GM10847 (cell line): ENCODE measurements around the gene OLFM1.

Experiments used
- POLR2A ChIP-seq: IDR thresholded peaks from 2 replicates; pipeline ENCODE4 v1.6.1; 2011; ENCODE audit not compliant: insufficient read length; ENCODE audit errors: extremely low read depth

The OLFM1 gene

DNA sequence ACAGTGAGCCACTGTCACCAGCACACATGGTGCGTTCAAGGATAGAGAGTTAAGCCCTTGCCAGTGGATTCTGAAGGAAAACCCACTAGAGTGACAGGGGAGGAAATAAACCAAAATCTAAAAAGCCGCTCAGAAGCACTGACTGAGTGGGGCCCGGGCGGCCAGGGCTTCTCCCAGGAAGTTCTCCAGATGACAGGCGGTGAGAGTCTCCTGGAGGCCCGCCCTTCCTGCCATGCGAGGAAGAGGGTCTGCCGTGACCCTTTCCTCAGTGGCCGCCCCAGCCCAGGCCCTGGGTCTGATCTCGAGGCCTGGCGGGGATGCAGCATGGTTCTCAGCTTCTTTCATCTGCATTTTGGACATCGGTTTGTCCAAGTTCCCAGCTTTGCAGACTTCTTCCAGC is 14.9 kb downstream of the OLFM1 start:
- no peak for TF ChIP-seq POLR2A

DNA sequence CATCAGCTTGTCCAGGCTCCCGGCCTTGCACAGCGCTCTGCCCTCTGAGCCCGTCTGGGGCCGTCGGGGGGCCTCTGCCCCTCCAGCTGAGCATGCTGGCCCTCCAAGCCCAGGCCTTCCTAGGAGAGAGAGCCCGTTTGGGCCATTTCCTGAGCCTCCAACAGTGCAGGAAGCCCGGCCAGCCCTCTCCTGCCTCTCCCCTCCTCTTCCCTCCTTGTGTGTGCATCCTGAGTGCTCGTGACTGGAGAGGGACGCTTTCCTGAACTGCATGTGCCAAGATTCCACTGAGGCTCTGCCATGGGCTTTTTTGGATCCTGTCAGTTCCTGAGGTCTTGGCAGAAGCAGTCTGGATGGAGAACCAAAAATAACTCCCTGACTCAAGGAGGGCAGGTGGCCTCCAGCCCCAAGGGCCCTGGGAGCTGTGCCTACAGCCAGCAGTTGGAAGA is 15.6 kb downstream of the OLFM1 start:
- no peak for TF ChIP-seq POLR2A

DNA sequence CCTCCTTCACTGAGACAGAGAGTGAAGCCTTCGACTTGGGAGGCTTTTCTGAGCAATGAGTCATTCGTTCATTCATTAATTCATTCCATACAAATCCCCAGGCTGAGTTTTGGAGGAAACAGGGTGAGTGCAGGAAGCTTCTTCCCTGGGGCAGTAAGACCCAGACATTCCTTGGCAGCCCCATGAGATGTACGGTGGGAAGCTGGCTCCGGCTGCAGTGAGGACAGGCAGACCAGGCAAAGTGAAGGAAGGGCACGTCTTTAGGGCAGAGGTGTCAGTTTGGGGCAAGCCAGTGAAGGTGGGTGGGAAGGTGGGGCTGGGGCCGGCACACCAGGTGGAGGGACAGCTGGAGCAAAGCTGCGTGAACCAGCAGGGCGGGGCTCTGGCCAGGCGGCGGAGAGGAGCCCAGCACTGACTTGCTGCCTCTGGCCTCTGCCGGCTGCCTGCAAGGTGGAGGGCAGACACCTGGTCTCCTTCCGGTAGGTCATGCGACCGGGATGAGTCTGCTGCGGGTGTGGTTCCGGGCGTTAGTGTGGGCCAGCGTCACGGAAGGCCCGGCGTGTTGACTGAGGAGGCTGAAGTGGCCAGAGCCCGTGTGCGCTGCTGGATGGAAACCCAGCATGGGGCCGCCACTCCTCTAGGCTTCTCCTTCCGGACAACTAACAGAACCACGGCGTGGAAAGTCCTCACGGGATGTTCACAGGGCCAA is 16.6 kb downstream of the OLFM1 start:
- no peak for TF ChIP-seq POLR2A

DNA sequence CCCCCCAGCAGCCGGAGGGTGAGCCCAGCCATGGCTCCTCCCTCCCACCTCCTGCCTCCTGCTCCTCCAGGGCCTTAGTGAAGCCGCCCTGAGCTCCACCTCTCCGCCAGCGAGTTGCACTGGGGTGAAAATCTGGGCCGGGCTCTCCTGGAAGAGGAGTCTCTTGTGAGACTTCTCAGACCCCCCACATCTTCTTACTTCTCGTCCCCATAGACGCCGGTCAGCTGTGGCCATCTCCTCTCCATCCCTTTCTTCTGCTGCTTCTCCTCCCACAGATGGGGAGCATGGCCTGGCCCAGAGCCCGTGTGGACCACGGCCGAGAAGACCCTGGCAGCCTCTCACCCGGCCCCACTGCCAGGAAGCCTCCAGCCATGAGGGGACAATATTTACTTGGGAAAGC is 17.3 kb downstream of the OLFM1 start:
- no peak for TF ChIP-seq POLR2A

GRCh38 chr9:135105211-135105745 is 17.8 kb downstream of the OLFM1 start:
- no peak for TF ChIP-seq POLR2A

DNA sequence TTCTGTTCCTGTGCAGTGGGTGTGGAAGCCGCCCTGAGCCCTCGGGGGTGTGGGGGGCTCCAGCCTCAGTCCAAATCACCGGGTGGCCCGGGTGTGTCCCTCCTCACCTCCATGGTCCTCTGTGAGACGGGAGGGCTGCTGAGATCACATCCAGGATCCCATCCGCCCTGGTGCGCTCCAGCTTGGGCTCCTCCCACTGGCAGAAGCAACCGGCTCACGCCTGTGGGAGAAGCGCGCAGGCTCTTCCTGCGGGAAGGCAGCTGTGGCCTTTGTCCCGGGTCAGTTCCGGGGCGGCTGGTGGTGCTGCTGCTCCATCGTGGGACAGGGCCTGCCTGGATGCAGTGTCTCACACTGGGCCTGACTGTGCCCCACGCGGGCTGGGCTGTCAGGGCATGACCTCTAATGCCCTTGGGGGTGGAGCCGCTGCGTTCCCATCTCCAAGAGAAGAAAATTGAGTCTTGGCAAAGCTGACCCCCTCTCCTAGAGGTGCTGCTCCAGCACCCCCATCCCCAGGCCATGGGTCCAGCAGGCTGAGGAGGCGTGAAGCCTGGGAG is 18.5 kb downstream of the OLFM1 start:
- no peak for TF ChIP-seq POLR2A

DNA sequence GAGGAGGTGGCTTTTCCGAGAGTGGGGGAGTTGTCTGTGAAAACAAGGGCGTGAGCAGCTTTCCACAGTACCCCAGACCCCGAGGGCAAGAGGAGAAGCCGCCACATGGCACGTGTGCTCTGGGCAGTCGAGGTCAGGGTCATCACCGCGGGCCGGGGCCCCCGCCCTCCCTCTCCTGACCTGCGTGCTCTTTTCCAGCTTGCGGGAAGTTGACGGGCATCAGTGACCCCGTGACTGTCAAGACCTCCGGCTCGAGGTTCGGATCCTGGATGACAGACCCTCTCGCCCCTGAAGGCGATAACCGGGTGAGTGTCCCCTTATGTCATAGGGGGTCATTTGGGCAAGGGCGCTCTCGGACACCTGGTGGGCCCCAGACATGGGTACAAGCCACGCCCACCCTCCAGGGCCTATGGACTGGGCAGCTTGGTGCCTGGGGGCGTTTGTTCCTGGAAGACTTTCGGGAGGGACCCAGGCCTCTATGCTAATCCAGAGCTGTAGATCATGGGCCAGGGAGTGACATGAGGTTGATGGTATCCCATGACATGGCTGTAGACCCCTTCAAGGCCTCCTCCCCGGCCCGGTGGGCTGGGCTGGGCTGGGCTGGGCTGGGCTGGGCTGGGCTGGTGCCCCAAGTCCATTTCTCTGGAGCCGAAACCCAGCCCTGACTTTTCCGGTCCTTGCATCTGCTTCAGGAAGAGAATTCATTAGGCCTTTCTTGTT is 19.2 kb downstream of the OLFM1 start:
- TF ChIP-seq POLR2A, result no peak

GRCh38 chr9:135107581-135108235 is 20.2 kb downstream of the OLFM1 start:
- no peak for TF ChIP-seq POLR2A

DNA sequence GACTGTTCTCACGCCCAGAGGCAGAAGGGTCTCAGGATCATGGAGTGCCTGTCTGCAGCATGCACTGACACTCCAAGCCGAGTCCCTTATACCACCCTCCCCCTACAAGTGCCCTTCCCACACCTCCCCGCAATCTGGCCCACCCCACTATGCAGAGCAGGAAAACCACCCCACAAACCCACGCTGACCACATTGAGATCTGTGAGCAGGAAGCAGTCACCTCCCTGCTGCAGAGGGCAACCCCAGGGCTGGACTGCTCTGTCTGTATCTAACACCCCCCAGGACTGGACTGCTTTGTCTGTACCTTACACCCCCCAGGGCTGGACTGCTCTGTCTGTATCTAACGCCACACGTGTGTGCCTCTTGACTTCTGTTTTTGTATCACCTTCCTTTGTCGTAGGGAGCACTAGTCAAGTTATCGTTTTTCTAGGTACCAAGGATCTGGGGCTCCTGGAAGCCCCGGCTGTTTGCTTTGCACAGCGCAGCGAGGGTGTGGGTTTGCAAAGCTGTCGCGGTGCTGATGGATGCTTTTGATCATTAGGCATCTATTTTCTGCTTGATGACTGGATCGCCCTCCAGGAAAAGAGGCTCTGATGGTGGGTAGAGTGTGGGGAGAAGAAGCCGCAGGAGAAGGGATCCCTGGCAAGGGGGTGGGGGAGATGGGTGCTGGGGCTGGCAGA is 21.5 kb downstream of the OLFM1 start:
- no peak for TF ChIP-seq POLR2A

- TF ChIP-seq POLR2A, result no peak
Observed at GRCh38 chr9:135109650-135110049, 22.2 kb downstream of the OLFM1 start.

DNA sequence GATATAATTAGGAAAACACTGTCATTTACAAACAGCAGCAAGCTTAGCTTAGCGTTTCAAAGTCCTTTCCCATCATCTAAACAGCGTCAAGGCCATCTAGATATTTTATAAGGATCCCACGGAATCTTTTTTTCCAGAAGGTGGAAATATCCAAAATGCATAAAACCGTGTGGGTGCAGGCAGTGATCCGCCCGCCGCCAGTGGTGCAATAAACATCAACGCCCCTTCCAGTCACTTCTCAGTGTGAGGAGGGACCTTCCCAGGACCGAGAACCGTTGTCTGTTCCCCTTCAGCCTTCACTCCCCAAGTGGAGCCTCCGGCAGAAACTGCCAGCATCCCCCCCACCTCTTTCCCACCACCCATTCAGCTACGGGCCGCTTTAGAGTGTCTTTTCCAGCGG is 22.9 kb downstream of the OLFM1 start:
- no peak for TF ChIP-seq POLR2A

GRCh38 chr9:135116371-135116770 is 28.9 kb downstream of the OLFM1 start:
- TF ChIP-seq POLR2A, result no peak

- TF ChIP-seq POLR2A, result no peak
Observed at GRCh38 chr9:135116881-135117280, 29.4 kb downstream of the OLFM1 start.

- TF ChIP-seq POLR2A, result no peak
Observed at GRCh38 chr9:135117281-135117680, 29.8 kb downstream of the OLFM1 start.

DNA sequence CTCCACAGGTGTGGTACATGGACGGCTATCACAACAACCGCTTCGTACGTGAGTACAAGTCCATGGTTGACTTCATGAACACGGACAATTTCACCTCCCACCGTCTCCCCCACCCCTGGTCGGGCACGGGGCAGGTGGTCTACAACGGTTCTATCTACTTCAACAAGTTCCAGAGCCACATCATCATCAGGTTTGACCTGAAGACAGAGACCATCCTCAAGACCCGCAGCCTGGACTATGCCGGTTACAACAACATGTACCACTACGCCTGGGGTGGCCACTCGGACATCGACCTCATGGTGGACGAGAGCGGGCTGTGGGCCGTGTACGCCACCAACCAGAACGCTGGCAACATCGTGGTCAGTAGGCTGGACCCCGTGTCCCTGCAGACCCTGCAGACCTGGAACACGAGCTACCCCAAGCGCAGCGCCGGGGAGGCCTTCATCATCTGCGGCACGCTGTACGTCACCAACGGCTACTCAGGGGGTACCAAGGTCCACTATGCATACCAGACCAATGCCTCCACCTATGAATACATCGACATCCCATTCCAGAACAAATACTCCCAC is 32.1 kb downstream of the OLFM1 start:
- TF ChIP-seq POLR2A, result no peak
